Measurements from ENCODE around the gene OSBPL8.

- TF ChIP-seq CTCF (IDR thresholded peaks at IDR 0.05), result no peak
- TF ChIP-seq POLR2A (IDR thresholded peaks at IDR 0.05), result no peak
Measured at GRCh38 chr12:76384560-76384959, 175.0 kb downstream of the OSBPL8 start.

Data from Peyer's patch (tissue), 4 donors.